GM12891 (cell line): ENCODE measurements around the gene C5orf15.

Experiments
- POLR2A ChIP-seq: IDR thresholded peaks from 2 replicates; pipeline ENCODE4 v1.6.1; 2011; ENCODE audit warnings: low read depth, low read length, control low read depth
- POLR2AphosphoS5 ChIP-seq: IDR thresholded peaks from 2 replicates; pipeline ENCODE4 v1.6.1; 2011; ENCODE audit warnings: low read depth, low read length, control low read depth
- SPI1 ChIP-seq: IDR thresholded peaks from 2 replicates; pipeline ENCODE4 v1.6.1; 2011; ENCODE audit warnings: low read depth, low read length, control low read depth
- TAF1 ChIP-seq: IDR thresholded peaks from 2 replicates; pipeline ENCODE4 v1.6.1; 2011; ENCODE audit warnings: low read depth, low read length, control low read depth

- no peak for TF ChIP-seq SPI1
- TF ChIP-seq POLR2AphosphoS5, result no peak
- TF ChIP-seq POLR2A, result no peak
- no peak for TF ChIP-seq TAF1
These were observed 674 bp downstream of the C5orf15 start for GRCh38 chr5:133967698-133968203.
